ENCODE data around the gene FOSL2. TPM values are rescaled to one million over a fixed set of nuclear protein-coding genes. Genes with fewer than 3 reads are reported as not detected.

Gene FOSL2
- total RNA-seq, 1 experiment from 2014 or later = 44.8 TPM

- Histone ChIP-seq H4K20me1 (ENCODE audit: insufficient read depth) (no peaks in the 10 kb centered on the region), H3K4me3 (replicated peaks in 1 of 2; ENCODE audit: low read depth in 1 of 2, low read length in 2 of 2) (no peak overlapping the region), H3K9me2 (ENCODE audit: insufficient read depth) (no peaks in the 10 kb centered on the region), H2AFZ (ENCODE audit: low read depth, low read length, poor library complexity, severe bottlenecking) (no peak overlapping the region), H3K4me1 (ENCODE audit: control insufficient read depth in 1 of 2, insufficient read depth in 2 of 2, low read length in 2 of 2) (no peaks in the 10 kb centered on the region), H3K9ac (ENCODE audit: low read length) (no peak overlapping the region), H3K27ac (ENCODE audit: low read depth, low read length) (no peak overlapping the region), H3K27me3 (ENCODE audit: insufficient read depth, low read length) (no peaks in the 10 kb centered on the region), H3K36me3 (ENCODE audit: control insufficient read depth in 1 of 2, insufficient read depth in 2 of 2, low read length in 2 of 2) (no peaks in the 10 kb centered on the region), H3K79me2 (ENCODE audit: insufficient read depth, low read length) (no peaks in the 10 kb centered on the region), H3K4me2 (ENCODE audit: low read length) (no peak overlapping the region), H3K9me3 (ENCODE audit: control insufficient read depth in 1 of 2, insufficient read depth in 1 of 2, low read depth in 1 of 2, low read length in 2 of 2) (no peaks in the 10 kb centered on the region)
- TF ChIP-seq, protein P1, sequence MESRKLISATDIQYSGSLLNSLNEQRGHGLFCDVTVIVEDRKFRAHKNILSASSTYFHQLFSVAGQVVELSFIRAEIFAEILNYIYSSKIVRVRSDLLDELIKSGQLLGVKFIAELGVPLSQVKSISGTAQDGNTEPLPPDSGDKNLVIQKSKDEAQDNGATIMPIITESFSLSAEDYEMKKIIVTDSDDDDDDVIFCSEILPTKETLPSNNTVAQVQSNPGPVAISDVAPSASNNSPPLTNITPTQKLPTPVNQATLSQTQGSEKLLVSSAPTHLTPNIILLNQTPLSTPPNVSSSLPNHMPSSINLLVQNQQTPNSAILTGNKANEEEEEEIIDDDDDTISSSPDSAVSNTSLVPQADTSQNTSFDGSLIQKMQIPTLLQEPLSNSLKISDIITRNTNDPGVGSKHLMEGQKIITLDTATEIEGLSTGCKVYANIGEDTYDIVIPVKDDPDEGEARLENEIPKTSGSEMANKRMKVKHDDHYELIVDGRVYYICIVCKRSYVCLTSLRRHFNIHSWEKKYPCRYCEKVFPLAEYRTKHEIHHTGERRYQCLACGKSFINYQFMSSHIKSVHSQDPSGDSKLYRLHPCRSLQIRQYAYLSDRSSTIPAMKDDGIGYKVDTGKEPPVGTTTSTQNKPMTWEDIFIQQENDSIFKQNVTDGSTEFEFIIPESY (IDR thresholded peaks at IDR 0.05; ENCODE audit: extremely low read depth, insufficient replicate concordance, low read length) = no peak
- no peak for TF ChIP-seq EZH2phosphoT487 (IDR thresholded peaks at IDR 0.05; ENCODE audit: borderline replicate concordance)
- TF ChIP-seq, protein P2, sequence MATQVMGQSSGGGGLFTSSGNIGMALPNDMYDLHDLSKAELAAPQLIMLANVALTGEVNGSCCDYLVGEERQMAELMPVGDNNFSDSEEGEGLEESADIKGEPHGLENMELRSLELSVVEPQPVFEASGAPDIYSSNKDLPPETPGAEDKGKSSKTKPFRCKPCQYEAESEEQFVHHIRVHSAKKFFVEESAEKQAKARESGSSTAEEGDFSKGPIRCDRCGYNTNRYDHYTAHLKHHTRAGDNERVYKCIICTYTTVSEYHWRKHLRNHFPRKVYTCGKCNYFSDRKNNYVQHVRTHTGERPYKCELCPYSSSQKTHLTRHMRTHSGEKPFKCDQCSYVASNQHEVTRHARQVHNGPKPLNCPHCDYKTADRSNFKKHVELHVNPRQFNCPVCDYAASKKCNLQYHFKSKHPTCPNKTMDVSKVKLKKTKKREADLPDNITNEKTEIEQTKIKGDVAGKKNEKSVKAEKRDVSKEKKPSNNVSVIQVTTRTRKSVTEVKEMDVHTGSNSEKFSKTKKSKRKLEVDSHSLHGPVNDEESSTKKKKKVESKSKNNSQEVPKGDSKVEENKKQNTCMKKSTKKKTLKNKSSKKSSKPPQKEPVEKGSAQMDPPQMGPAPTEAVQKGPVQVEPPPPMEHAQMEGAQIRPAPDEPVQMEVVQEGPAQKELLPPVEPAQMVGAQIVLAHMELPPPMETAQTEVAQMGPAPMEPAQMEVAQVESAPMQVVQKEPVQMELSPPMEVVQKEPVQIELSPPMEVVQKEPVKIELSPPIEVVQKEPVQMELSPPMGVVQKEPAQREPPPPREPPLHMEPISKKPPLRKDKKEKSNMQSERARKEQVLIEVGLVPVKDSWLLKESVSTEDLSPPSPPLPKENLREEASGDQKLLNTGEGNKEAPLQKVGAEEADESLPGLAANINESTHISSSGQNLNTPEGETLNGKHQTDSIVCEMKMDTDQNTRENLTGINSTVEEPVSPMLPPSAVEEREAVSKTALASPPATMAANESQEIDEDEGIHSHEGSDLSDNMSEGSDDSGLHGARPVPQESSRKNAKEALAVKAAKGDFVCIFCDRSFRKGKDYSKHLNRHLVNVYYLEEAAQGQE (IDR thresholded peaks at IDR 0.05; ENCODE audit: low read depth) = no peak
- no peak for TF ChIP-seq YY1 (IDR thresholded peaks at IDR 0.05; ENCODE audit: extremely low read depth, insufficient replicate concordance, low read depth, low read length)
- no peak for TF ChIP-seq RAD21 (IDR thresholded peaks at IDR 0.05; ENCODE audit: low read depth)
- TF ChIP-seq SIN3A (IDR thresholded peaks at IDR 0.05; ENCODE audit: low read depth) = no peak
- no peak for TF ChIP-seq CBX3 (IDR thresholded peaks at IDR 0.05; ENCODE audit: low read depth)
- TF ChIP-seq POLR2AphosphoS5 (IDR thresholded peaks at IDR 0.05; ENCODE audit: low read depth, low read length) = no peak
- TF ChIP-seq, protein P3, sequence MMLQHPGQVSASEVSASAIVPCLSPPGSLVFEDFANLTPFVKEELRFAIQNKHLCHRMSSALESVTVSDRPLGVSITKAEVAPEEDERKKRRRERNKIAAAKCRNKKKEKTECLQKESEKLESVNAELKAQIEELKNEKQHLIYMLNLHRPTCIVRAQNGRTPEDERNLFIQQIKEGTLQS (IDR thresholded peaks at IDR 0.05) = no peak
- TF ChIP-seq ZFX (IDR thresholded peaks at IDR 0.05) = no peak
- no peak for TF ChIP-seq FOSL1 (IDR thresholded peaks at IDR 0.05; ENCODE audit: low read depth)
- TF ChIP-seq ELF1 (IDR thresholded peaks at IDR 0.05; ENCODE audit: borderline replicate concordance, low read depth) = no peak
- no peak for TF ChIP-seq EGR1 (IDR thresholded peaks at IDR 0.05; ENCODE audit: low read depth)
- TF ChIP-seq SRF (IDR thresholded peaks at IDR 0.05; ENCODE audit: low read depth) = no peak
- TF ChIP-seq ZNF274 (IDR thresholded peaks at IDR 0.05; ENCODE audit: low read depth, low read length) = no peak
- no peak for TF ChIP-seq JUND (IDR thresholded peaks at IDR 0.05)
- TF ChIP-seq, protein P4, sequence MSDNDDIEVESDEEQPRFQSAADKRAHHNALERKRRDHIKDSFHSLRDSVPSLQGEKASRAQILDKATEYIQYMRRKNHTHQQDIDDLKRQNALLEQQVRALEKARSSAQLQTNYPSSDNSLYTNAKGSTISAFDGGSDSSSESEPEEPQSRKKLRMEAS (IDR thresholded peaks at IDR 0.05) = no peak
- TF ChIP-seq TCF7L2 (IDR thresholded peaks at IDR 0.05; ENCODE audit: borderline replicate concordance, extremely low read depth, insufficient read depth, insufficient read length) = no peak
- no peak for TF ChIP-seq POLR2A (IDR thresholded peaks at IDR 0.05; ENCODE audit: borderline replicate concordance, extremely low read depth, insufficient read depth, insufficient read length)
- TF ChIP-seq CEBPB (IDR thresholded peaks at IDR 0.05; ENCODE audit: low read depth) = no peak
- DNase-seq (ENCODE audit: low read depth, low spot score) (no peak), ATAC-seq (no peak)
- intact Hi-C loops (cut with micrococcal nuclease) = no loop called here
- BruUV-seq (replicated peaks) = no TSS peak
- ChIA-PET RAD21 (ENCODE audit: low non-redundant PET in 1 of 2, low total read pairs in 2 of 2, uncharacterized antibody in 2 of 2, unreplicated experiment in 2 of 2) (no interaction called here), POLR2A (no interaction called here), CTCF (no interaction called here)
Measured at GRCh38 chr2:28424799-28425463, 32.3 kb downstream of the FOSL2 start.

All from HCT116 (cell line).